Measurements from ENCODE around the gene SELENOI. TPM values are rescaled to one million over a fixed set of nuclear protein-coding genes. Genes with fewer than 3 reads are reported as not detected.

Gene SELENOI
- total RNA-seq, 1 donor from 2014 or later, result 14.8 TPM

- DNase-seq, result no peak
- Histone ChIP-seq H3K27ac (no peak overlapping the region), H3K27me3 (no peaks in the 10 kb centered on the region), H3K4me3 (no peak overlapping the region), H3K9me3 (no peaks in the 10 kb centered on the region), H3K36me3 (no peaks in the 10 kb centered on the region), H3K4me1 (no peaks in the 10 kb centered on the region)
- intact Hi-C loops (cut with DNase I), result no loop called here
- no peak for TF ChIP-seq CTCF (IDR thresholded peaks at IDR 0.05)
- no peak for ATAC-seq
Observed at GRCh38 chr2:26409785-26410184, 63.8 kb downstream of the SELENOI start.

- no peaks in the 10 kb centered on the region for H3K4me1 ChIP-seq
- H3K36me3 ChIP-seq, result no peaks in the 10 kb centered on the region
- TF ChIP-seq CTCF (IDR thresholded peaks at IDR 0.05), result no peak
- H3K27me3 ChIP-seq, result no peaks in the 10 kb centered on the region
- ATAC-seq (no peak), DNase-seq (no peak)
- no peak overlapping the region for H3K27ac ChIP-seq
- H3K9me3 ChIP-seq, result no peaks in the 10 kb centered on the region
- H3K4me3 ChIP-seq, result no peak overlapping the region
- intact Hi-C loops (cut with DNase I), result no loop called here
Observed at GRCh38 chr2:26410764-26411243, 64.9 kb downstream of the SELENOI start.

- no peak overlapping the region for H3K4me3 ChIP-seq
- ATAC-seq, result no peak
- no peaks in the 10 kb centered on the region for H3K9me3 ChIP-seq
Observed at GRCh38 chr2:26411419-26411818, 65.5 kb downstream of the SELENOI start.

GRCh38 chr2:26412091-26412673 is 66.2 kb downstream of the SELENOI start:
- peak overlapping the region; percentile 11 for H3K4me3 ChIP-seq
- DNase-seq (no peak), ATAC-seq (peak; percentile 87)
- no peak for TF ChIP-seq CTCF (IDR thresholded peaks at IDR 0.05)
- no peaks in the 10 kb centered on the region for H3K27me3 ChIP-seq
- intact Hi-C loops (cut with DNase I), result no loop called here
- no peaks in the 10 kb centered on the region for H3K9me3 ChIP-seq
- no peaks in the 10 kb centered on the region for H3K36me3 ChIP-seq
- H3K4me1 ChIP-seq, result no peaks in the 10 kb centered on the region
- no peak overlapping the region for H3K27ac ChIP-seq

More at GRCh38 chr2:26411419-26411818, 65.5 kb downstream of the SELENOI start:
- no peak overlapping the region for H3K27ac ChIP-seq
- no peaks in the 10 kb centered on the region for H3K27me3 ChIP-seq
- no peaks in the 10 kb centered on the region for H3K36me3 ChIP-seq
- no peak for TF ChIP-seq CTCF (IDR thresholded peaks at IDR 0.05)
- intact Hi-C loops (cut with DNase I), result no loop called here
- no peaks in the 10 kb centered on the region for H3K4me1 ChIP-seq
- no peak for DNase-seq

- H3K9me3 ChIP-seq, result no peaks in the 10 kb centered on the region
- no peak for TF ChIP-seq CTCF (IDR thresholded peaks at IDR 0.05)
- DNase-seq (no peak), ATAC-seq (no peak)
- no peaks in the 10 kb centered on the region for H3K27me3 ChIP-seq
- no peaks in the 10 kb centered on the region for H3K36me3 ChIP-seq
- no peak overlapping the region for H3K27ac ChIP-seq
- H3K4me3 ChIP-seq, result no peak overlapping the region
- no peaks in the 10 kb centered on the region for H3K4me1 ChIP-seq
- intact Hi-C loops (cut with DNase I), result no loop called here
Observed at GRCh38 chr2:26414311-26414710, 68.4 kb downstream of the SELENOI start.

GRCh38 chr2:26421961-26422360 is 76.0 kb downstream of the SELENOI start:
- no peaks in the 10 kb centered on the region for H3K27me3 ChIP-seq
- DNase-seq, result no peak
- TF ChIP-seq CTCF (IDR thresholded peaks at IDR 0.05), result no peak
- H3K36me3 ChIP-seq, result no peaks in the 10 kb centered on the region
- H3K4me1 ChIP-seq, result no peaks in the 10 kb centered on the region
- no peak overlapping the region for H3K4me3 ChIP-seq
- no peaks in the 10 kb centered on the region for H3K9me3 ChIP-seq
- no peak overlapping the region for H3K27ac ChIP-seq
- ATAC-seq, result no peak
- intact Hi-C loops (cut with DNase I), result no loop called here
